Colonic mucosa (tissue), 4 donors: ENCODE measurements around the gene TSFM. TPM values are rescaled to one million over a fixed set of nuclear protein-coding genes. Genes with fewer than 3 reads are reported as not detected.

ENCODE experiments used
- DNase-seq: peaks from one replicate; pipeline ENCODE4 v3.0.0-alpha.2; 2020
- H3K27ac ChIP-seq: fragments of 200-600 bp; one replicate; pipeline ENCODE4 v1.8.0; 2021
- H3K27me3 ChIP-seq: fragments of 200-600 bp; one replicate; pipeline ENCODE4 v1.8.0; 2021
- H3K36me3 ChIP-seq: fragments of 200-600 bp; one replicate; pipeline ENCODE4 v1.8.0; 2021
- H3K4me1 ChIP-seq: fragments of 200-600 bp; one replicate; pipeline ENCODE4 v1.8.0; 2021; ENCODE audit warnings: mild to moderate bottlenecking
- H3K4me3 ChIP-seq: fragments of 200-600 bp; one replicate; pipeline ENCODE4 v1.8.0; 2021
- H3K9ac ChIP-seq, 2 donors: one replicate each; pipeline ENCODE4 v1.7.0; 2013; ENCODE audit warnings: control low read depth in 2 of 2, low read depth in 2 of 2, low read length in 2 of 2
- H3K9me3 ChIP-seq: fragments of 200-600 bp; one replicate; pipeline ENCODE4 v1.8.0; 2021
- intact Hi-C: fragments of 100-400 bp; cut with DNase I; formaldehyde crosslinking; loops from one replicate; pipeline ENCODE4 v1.14.1; 2022
- total RNA-seq, 2 donors: library from RNA; stranded (reverse); fragmentation: NEBNext Ultra II Directional in 1 of 2; extraction: Animal tissue kit (Norgen Biotek cat#: 25700) in 1 of 2; gene quantifications; one replicate each; pipeline ENCODE4 v1.2.1, GENCODE V29; 2021
- TF ChIP-seq, protein P1 (sequence below): fragments of 200-600 bp; IDR thresholded peaks from one replicate; pipeline ENCODE4 v1.8.0; 2022; ENCODE audit warnings: antibody characterized with exemption, mild to moderate bottlenecking
- donor health status: healthy.
- donor health status: DM: no; HTN: no; CAD: no.
- donor health status: DM: no; HTN: no; CAD: no.

The TSFM gene
- 10 to 100 TPM; 35.6 to 68.9 TPM for total RNA-seq

- intact Hi-C loops: loop anchor here (5.0 kb wide), 1 partner anchor 49 kb away; no protein-coding TSS in a partner anchor
Observed at GRCh38 chr12:57782608-57783465, at the start of gene TSFM. Gene TSFM, plus strand, starts transcription at chr12:57782787. Its CDS starts 15 bp downstream, at chr12:57782802.

GRCh38 chr12:57733928-57734327 is 48.7 kb upstream of the TSFM start:
- DNase-seq: no peak
- intact Hi-C loops: no loop called here
- H3K4me1 ChIP-seq: peaks cover 5% of the 10 kb centered on the region
- H3K27me3 ChIP-seq: peaks cover 38% of the 10 kb centered on the region
- H3K9ac ChIP-seq: no peak overlapping the region
- TF ChIP-seq, protein P1, sequence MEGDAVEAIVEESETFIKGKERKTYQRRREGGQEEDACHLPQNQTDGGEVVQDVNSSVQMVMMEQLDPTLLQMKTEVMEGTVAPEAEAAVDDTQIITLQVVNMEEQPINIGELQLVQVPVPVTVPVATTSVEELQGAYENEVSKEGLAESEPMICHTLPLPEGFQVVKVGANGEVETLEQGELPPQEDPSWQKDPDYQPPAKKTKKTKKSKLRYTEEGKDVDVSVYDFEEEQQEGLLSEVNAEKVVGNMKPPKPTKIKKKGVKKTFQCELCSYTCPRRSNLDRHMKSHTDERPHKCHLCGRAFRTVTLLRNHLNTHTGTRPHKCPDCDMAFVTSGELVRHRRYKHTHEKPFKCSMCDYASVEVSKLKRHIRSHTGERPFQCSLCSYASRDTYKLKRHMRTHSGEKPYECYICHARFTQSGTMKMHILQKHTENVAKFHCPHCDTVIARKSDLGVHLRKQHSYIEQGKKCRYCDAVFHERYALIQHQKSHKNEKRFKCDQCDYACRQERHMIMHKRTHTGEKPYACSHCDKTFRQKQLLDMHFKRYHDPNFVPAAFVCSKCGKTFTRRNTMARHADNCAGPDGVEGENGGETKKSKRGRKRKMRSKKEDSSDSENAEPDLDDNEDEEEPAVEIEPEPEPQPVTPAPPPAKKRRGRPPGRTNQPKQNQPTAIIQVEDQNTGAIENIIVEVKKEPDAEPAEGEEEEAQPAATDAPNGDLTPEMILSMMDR: no peak
- H3K4me3 ChIP-seq: no peak overlapping the region
- H3K9me3 ChIP-seq: no peaks in the 10 kb centered on the region
- no peak overlapping the region for H3K27ac ChIP-seq
- H3K36me3 ChIP-seq: no peaks in the 10 kb centered on the region

More at GRCh38 chr12:57782608-57783465, at the start of gene TSFM:
- Histone ChIP-seq H3K27me3 (no peaks in the 10 kb centered on the region), H3K9me3 (no peaks in the 10 kb centered on the region), H3K4me1 (no peaks in the 10 kb centered on the region), H3K36me3 (no peaks in the 10 kb centered on the region), H3K4me3 (peak within 1 kb of the TSS; percentile 87), H3K27ac (no peak within 1 kb of the TSS), H3K9ac (peak within 1 kb of the TSS; percentile 83 to 98)
- DNase-seq: peak; percentile 99
- TF ChIP-seq, protein P1: peak; percentile 87

- no peak overlapping the region for H3K9ac ChIP-seq
- no peak for DNase-seq
- peaks cover 5% of the 10 kb centered on the region for H3K4me1 ChIP-seq
- H3K27me3 ChIP-seq: peaks cover 45% of the 10 kb centered on the region
- intact Hi-C loops: no loop called here
- H3K27ac ChIP-seq: no peak overlapping the region
- H3K9me3 ChIP-seq: no peaks in the 10 kb centered on the region
- H3K36me3 ChIP-seq: no peaks in the 10 kb centered on the region
- no peak overlapping the region for H3K4me3 ChIP-seq
- TF ChIP-seq, protein P1: no peak
Observed at GRCh38 chr12:57734591-57734990, 48.0 kb upstream of the TSFM start.

DNA sequence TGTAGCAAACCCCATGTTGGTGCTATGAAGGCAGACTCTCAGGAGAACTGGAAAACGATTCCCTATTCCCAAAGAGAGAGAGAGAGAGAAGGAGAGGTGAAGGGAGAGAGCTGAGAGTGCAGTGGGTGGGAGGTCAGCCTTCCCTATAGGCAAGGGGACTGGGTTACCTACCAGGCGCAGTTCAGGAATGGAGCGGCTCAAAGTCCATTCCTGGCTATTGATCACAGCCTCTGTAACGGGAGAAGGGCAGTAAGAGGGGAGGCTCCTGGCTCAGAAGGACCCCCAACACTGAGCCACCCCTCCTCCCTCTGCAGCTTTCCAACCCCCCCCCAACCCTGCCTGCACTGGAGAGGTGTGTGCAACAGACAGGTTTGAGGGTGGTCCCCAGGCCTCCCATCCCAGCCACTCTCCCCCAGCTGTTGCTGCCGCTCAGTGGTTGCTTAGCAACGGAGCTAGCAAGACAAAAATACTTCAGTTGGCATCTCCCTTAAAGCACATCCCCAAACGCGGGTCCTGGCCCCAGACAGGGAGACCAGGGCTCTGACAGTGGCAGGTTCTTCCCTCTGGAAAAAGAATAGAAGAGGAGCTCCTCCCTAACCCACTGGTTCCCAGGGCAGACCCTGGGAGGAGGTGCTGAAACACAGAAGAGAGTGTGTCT is 47.3 kb upstream of the TSFM start:
- Histone ChIP-seq H3K36me3 (no peaks in the 10 kb centered on the region), H3K4me3 (no peak overlapping the region), H3K27ac (no peak overlapping the region), H3K4me1 (peaks cover 5% of the 10 kb centered on the region), H3K27me3 (peaks cover 52% of the 10 kb centered on the region), H3K9ac (no peak overlapping the region), H3K9me3 (no peaks in the 10 kb centered on the region)
- TF ChIP-seq, protein P1: no peak
- intact Hi-C loops: no loop called here
- no peak for DNase-seq

GRCh38 chr12:57735952-57736740 is 46.4 kb upstream of the TSFM start:
- TF ChIP-seq, protein P1: no peak
- Histone ChIP-seq H3K4me1 (peaks cover 5% of the 10 kb centered on the region), H3K27me3 (peaks cover 58% of the 10 kb centered on the region), H3K9me3 (no peaks in the 10 kb centered on the region), H3K9ac (no peak overlapping the region), H3K27ac (no peak overlapping the region), H3K36me3 (no peaks in the 10 kb centered on the region), H3K4me3 (no peak overlapping the region)
- intact Hi-C loops: no loop called here
- no peak for DNase-seq
